GM19099 (cell line): ENCODE data around the gene ITGB7.

Experiments
- POLR2A ChIP-seq: IDR thresholded peaks from 3 replicates; pipeline ENCODE4 v1.6.1; 2011; ENCODE audit warnings: low read depth; ENCODE audit not compliant: insufficient read length; ENCODE audit errors: extremely low read depth

Gene ITGB7, protein sequence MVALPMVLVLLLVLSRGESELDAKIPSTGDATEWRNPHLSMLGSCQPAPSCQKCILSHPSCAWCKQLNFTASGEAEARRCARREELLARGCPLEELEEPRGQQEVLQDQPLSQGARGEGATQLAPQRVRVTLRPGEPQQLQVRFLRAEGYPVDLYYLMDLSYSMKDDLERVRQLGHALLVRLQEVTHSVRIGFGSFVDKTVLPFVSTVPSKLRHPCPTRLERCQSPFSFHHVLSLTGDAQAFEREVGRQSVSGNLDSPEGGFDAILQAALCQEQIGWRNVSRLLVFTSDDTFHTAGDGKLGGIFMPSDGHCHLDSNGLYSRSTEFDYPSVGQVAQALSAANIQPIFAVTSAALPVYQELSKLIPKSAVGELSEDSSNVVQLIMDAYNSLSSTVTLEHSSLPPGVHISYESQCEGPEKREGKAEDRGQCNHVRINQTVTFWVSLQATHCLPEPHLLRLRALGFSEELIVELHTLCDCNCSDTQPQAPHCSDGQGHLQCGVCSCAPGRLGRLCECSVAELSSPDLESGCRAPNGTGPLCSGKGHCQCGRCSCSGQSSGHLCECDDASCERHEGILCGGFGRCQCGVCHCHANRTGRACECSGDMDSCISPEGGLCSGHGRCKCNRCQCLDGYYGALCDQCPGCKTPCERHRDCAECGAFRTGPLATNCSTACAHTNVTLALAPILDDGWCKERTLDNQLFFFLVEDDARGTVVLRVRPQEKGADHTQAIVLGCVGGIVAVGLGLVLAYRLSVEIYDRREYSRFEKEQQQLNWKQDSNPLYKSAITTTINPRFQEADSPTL

DNA sequence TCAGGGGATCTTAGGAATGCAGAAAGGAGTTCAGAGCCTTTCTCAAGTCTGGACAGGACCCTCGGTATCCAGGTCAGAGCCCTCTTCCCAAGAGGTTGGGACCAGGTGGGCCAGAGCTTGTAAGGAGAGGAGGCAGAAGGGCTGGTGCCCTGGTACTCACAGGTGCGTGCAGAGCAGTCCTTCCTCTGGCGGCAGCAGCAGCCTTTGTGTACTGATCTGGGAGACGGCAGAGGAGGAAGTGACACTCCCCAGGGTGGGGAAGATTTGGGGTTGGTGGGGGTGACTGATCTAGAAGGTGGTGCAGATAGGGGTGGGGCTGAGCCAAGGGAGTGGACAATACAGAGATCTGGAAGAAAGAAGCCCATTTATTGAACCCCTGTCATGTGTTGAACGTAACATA lies at the start of gene ITGB7:
Gene ITGB7, minus strand, starts transcription at position 210 of the 400 bp plus-strand sequence. CDS start 6,808 bp downstream, outside the sequence.
- peak; percentile 95 for TF ChIP-seq POLR2A

GRCh38 chr12:53255996-53256395 lies 48.9 kb upstream of the ITGB7 start:
- no peak for TF ChIP-seq POLR2A

DNA sequence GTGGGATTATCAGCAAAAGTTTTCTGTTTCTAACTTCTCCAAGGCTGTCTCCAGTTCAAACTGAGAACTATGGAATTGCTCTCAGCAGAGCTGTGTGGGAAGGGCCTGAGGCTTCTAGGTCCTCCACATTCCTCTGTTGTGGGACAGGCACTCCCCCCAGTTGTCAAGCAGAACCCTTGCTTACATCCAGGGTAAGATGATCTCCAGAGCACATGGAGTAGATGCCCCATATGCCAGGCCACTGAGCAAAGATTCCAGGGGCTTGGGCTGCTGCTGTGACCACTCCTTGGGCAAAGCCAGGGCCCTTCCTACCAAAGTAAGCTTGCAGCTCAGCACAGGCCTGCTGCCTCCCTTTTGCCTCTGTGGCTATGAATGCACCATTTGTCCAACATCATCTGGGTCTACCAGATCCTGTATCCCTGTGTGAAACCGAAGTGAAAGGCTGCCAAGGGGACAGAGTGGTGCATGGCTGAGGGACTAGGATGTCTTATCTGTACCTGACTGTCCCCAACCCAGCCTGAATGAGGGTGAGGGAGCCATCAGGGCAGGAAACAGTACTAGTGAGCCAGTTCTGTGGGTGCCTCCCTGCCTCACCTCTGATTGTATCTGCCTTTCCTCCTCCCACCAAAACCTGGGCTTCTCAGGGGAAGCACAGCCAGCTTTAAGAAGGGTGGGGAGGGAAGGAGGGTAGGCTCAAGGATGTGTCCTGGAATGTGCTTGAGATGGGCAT lies 47.9 kb upstream of the ITGB7 start:
- TF ChIP-seq POLR2A = no peak

- TF ChIP-seq POLR2A = no peak
These were observed 46.2 kb upstream of the ITGB7 start for GRCh38 chr12:53253298-53253697.

DNA sequence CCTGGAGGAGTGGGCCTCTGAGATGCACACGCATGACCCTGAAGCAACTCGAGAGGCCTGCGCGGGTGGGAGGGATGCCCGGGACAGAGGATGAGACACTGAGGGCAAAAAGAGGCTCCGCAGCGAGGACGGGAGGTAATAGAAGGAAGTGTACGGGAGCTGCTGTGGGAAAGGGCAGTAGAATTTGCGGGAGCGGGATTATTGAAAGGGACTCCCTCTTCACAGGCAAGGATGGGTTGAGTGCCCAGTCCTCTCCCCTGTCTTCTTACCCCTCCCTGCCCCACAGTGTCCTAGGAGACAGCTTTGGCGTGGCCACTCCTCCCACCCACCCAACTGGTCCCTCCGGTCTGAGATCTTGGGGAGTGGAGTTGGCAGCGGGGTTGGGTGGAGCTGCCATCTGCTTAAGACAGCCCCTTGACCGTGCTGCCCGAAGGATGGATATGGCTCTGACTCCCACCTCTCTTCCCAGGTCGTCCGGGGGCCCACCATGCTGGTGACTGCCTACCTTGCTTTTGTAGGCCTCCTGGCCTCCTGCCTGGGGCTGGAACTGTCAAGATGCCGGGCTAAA lies 45.4 kb upstream of the ITGB7 start:
- no peak for TF ChIP-seq POLR2A

GRCh38 chr12:53251477-53252348 lies 44.7 kb upstream of the ITGB7 start:
- TF ChIP-seq POLR2A = peak; percentile 85

GRCh38 chr12:53245286-53245685 lies 38.2 kb upstream of the ITGB7 start:
- no peak for TF ChIP-seq POLR2A

GRCh38 chr12:53244337-53244736 lies 37.3 kb upstream of the ITGB7 start:
- no peak for TF ChIP-seq POLR2A

DNA sequence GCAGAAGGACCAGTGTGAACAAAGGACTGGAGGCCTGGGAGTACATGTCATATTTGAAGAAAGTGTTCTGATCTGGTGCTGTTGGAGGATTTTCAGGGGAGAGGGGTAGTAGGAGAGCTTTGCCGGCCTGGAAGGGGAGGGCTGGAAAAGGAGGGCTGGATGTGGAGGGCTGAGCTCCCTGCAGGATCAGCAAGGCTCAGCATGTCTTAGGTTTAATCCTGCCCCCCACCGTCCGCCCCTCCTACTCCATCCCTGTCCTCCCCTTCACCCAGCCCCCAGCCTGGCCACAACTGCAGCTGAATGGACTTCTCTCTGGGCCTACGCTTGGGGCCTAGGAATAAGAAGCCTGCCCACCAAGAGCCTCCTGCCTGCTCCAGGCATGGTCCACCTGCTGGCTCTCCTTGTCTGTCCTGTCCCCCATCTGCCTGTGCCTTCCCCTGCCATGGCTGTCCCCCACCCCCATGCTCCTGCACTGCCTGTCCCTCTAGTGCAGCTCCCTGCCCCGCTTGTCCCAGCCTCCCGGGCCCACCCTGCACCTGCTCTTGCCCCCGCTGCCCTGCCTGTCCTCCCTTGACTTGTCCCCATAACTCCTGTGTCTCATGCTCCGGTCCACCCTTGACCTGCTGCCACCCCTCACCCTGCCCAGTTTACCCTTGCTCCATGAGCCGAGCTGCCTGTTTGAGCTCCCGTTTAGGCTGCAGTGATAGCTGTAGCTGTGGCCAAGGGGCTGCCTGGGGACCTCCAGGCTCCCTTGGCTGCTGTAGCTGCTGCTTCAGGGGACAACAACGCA lies 34.8 kb upstream of the ITGB7 start:
- TF ChIP-seq POLR2A = no peak

DNA sequence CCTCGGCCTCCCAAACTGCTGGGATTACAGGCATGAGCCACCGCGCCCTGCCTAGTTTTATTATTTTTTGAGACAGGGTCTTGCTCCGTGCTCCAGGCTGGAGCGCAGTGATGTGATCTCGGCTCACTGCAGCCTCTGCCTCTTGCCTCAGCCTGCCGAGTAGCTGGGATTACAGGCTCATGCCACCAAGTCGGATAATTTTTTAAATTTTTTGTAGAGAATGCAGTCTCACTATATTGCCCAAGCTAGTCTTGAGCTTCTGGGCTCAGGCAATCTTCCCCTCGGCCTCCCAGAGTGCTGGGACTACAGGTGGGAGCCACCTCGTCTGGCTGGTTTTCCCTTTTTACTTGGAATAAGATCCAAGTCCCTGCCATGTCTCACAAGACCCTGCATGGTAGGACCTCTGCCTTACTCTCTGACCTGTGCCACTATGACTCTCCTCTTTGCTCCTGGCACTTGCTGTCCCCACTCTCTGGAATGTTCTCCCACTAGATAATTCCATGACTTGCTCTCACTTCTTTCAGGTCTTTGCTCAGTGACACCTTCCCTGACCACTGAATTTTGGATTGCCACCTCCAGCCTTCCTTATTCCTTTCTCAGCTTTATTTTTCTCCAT lies 32.7 kb upstream of the ITGB7 start:
- TF ChIP-seq POLR2A = no peak

- TF ChIP-seq POLR2A = no peak
These were observed 29.5 kb upstream of the ITGB7 start for GRCh38 chr12:53236443-53237111.

DNA sequence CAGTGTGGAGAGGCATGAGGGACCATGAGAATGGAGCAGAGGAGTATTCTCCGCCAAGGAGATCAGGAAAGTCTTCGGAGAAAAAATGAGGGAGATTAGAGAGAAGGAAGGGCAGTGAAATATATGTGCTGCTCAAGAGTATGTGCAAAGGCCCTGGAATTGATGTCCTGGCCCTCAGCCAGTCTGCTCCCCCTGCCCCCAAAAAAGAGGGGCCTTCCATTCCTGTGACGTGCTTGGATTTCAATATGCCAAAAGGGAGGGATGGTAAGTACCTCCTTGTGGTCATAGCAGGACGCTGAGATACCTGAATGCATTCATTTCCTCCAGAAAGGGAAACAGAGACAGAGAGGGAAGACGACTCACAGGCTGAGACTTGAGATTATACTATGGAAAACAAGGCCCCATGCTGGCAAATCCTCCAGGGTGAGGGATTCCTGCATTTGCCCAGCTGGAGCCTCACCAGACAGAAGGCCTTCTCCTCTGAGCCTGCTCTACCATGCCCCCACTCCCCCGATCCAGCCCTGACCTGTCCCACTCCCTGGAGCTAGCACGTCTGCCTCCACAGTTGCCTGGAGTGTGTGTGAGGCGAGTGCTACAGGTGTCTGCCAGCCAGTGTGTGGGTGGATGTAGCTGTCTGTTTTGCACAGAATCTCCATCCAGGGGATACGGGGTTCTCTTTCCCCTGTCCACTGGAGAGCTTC lies 28.8 kb upstream of the ITGB7 start:
- no peak for TF ChIP-seq POLR2A

DNA sequence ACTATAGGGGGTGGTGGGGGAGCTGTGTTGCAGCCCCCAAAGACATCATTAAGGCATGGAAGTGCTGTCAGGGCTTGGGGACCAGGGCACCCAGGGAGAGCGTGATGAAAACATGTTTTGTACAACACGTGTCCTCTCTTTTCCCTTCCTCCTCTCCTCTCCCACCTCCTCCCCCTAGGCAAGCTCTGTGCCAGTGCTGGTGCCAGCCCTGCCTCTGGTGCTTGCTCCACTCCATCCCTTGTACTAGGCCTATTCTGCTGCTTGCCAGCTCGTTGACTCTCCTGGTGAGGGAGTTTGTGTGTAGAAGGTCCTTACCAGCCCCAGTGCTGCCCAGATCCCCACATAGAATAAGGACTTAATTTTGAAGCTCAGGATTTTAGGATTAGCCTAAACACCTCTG lies 28.1 kb upstream of the ITGB7 start:
- TF ChIP-seq POLR2A = no peak
